ENCODE measurements around the gene VPS37D. TPM values are rescaled to one million over a fixed set of nuclear protein-coding genes. Genes with fewer than 3 reads are reported as not detected.
"Not testable (repeated sequence)": the region's sequence is repeated elsewhere in the genome, so short reads cannot be mapped to it uniquely, and the experiment has no call there.

Gene VPS37D
- total RNA-seq, 1 donor = not detected

GRCh38 chr7:73645643-73646174 is 21.9 kb upstream of the VPS37D start:
- no peak for DNase-seq (ENCODE audit: low read depth in 2 of 3, low spot score in 2 of 3)

- no peak for DNase-seq (ENCODE audit: low read depth in 2 of 3, low spot score in 2 of 3)
Observed at GRCh38 chr7:73646785-73647724, 20.6 kb upstream of the VPS37D start.

DNA sequence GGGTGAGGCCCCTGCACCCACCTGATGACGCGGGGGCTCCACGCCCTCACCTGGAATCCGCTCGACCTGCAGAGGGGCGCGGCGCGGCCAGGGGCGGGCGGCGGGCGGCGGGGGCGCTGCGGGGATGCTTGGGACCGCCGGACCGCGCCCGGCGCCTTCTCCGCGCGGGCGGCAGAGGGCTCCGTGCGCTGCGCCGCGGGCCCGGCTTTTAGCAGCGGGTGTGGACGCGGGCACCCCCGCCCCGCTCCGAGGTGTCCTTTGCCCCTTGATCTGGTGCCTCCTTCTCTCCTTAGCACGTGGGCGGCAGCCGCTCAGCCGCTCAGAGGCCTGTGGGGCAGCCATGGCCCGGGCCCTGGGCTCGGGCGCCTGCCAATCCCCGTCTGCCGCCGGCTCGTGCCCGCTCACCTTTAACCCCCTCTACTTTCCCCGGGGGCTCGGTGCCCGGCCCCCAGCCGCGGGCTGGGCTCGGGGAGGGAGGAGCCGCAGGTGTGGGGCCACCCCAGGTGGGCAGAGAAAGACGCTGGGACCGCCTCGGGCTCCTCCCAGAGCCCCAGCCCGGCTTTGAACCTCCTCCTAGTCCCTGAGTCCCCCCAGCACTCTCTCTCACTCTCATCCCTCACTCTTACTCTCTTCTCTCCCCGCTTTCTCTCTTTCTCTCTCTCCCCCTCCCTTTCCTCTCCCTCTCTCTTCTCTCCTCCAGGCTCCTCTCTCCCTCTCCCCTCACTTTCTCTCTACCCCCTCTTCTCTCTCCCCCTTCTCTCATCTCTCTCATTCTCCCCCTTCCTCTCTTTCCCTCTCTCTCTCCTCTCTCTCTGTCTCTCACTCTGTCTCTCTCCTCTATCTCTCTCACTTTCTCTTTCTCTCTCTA is 19.7 kb upstream of the VPS37D start:
- peak in 1 of 3 donors; percentile 25 for DNase-seq (ENCODE audit: low read depth in 2 of 3, low spot score in 2 of 3)

- no peak for DNase-seq (ENCODE audit: low read depth in 2 of 3, low spot score in 2 of 3)
Observed at GRCh38 chr7:73648593-73649332, 18.9 kb upstream of the VPS37D start.

DNA sequence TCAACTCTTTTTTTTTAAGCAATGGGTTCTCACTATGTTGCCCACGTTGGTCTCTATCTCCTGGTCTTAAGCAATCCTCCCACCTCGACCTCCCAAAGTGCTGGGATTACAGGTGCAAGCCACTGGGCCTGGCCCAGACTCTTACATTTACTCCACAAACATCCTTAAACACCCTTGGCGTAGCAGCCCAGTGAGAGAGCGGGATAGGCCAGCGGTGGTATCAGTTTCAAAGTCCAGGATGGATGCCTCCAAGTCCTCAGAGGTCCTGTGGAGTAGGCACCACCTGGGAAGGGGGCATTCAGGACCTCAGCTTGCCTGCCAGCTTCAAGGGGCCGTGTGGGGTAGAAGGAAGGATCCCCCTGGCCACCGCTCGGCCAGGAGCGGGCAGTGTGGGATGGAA is 18.1 kb upstream of the VPS37D start:
- DNase-seq (ENCODE audit: low read depth in 2 of 3, low spot score in 2 of 3) = no peak

DNA sequence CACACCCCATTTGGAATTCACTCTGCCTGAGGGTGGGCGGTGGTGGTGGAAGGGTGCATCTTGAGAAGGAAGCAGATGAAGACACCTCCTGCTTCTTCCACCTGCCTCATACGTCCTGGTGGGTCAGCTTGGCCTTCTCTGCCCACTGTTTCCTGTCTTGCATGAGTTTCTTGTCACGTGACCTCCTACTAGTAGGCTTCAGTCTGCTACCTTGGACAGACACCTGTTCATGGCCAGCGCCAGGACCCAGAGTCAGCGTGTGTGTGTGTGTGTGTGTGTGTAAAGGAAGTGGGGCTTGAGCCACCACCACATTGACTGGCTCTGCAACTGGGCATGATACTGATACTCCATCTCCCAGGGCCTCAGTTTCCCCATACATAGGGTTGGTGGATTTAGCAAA is 17.1 kb upstream of the VPS37D start:
- DNase-seq (ENCODE audit: low read depth in 2 of 3, low spot score in 2 of 3) = no peak

DNA sequence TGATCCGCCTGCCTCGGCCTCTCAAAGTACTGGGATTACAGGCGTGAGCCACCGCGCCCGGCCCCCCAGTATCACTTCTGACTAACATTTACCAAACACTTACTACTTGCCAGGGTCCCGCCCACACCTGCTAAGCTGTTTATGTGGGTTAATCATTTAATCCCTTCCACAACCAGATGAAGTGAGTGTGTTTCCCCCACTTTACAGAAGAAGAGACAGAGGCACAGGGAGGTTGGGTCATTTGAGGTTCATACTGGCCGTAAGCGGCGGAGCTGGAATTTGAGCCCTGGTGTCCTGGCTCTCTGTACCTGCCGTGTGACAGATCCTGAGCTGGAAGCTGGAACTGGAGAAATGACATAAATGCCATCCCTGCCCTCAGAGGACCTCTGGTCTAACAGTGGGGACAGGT is 15.1 kb upstream of the VPS37D start:
- DNase-seq (ENCODE audit: low read depth in 2 of 3, low spot score in 2 of 3) = no peak

- not testable (repeated sequence) for DNase-seq (ENCODE audit: low read depth in 2 of 3, low spot score in 2 of 3)
Observed at GRCh38 chr7:73655309-73655708, 12.3 kb upstream of the VPS37D start.

DNA sequence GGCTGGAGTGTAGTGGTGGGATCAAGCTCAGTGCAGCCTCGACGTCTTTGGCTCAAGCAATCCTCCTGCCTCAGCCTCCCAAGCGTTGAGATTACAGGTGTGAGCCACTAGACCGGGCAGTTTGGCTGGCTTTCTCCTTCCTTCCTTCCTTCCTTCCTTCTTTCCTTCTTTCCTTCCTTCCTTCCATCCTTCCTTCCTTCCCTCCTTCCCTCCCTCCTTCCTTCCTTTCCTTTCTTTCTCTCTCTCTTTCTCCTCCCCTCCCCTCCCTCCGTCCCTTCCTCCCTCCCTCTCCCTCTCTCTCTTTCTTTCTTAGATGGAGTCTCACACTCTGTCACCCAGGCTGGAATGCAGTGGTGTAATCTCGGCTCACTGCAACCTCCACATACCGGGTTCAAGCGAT is 7.6 kb upstream of the VPS37D start:
- no peak for DNase-seq (ENCODE audit: low read depth in 2 of 3, low spot score in 2 of 3)

GRCh38 chr7:73660594-73660993 is 7.0 kb upstream of the VPS37D start:
- not testable (repeated sequence) for DNase-seq (ENCODE audit: low read depth in 2 of 3, low spot score in 2 of 3)

DNA sequence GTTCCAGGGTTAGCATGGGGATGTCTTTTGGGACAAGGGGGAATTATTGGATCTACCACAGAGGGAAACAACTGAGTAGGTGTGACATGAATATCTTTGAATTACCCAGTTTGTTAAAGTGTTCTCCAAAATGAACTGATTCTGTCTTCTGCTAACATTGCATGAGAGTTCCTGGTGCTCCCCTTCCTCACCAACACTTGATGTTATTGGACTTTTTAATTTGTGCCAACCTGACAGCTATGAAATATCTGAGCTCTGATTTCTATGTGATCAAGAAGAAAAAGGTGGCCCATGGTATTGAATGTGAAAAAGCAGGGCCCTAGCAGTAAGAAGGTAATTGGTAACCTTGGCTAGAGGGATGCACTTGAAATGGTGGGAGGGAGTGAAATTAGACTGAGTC is 4.6 kb upstream of the VPS37D start:
- no peak for DNase-seq (ENCODE audit: low read depth in 2 of 3, low spot score in 2 of 3)

- no peak for DNase-seq (ENCODE audit: low read depth in 2 of 3, low spot score in 2 of 3)
Observed at GRCh38 chr7:73668103-73668885, 663 bp downstream of the VPS37D start.

GRCh38 chr7:73668886-73669230 is 1.2 kb downstream of the VPS37D start:
- no peak for DNase-seq (ENCODE audit: low read depth in 2 of 3, low spot score in 2 of 3)

DNA sequence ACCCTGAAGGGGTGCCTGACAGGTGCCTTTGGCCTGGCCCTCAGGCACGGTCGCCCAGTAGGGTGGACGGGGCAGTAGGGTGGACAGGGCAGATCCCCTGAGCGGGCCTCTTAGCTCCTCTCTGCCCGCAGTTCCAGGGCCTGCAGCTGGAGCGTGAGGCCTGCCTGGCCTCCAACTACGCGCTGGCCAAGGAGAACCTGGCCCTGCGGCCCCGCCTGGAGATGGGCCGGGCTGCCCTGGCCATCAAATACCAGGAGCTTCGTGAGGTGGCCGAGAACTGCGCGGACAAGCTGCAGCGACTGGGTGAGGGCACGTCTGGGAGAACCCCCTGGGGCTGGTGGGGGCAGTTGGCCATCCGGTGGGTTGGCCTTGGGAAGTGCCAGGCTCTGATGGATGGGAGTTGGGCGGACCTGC is 1.7 kb downstream of the VPS37D start:
- no peak for DNase-seq (ENCODE audit: low read depth in 2 of 3, low spot score in 2 of 3)

DNA sequence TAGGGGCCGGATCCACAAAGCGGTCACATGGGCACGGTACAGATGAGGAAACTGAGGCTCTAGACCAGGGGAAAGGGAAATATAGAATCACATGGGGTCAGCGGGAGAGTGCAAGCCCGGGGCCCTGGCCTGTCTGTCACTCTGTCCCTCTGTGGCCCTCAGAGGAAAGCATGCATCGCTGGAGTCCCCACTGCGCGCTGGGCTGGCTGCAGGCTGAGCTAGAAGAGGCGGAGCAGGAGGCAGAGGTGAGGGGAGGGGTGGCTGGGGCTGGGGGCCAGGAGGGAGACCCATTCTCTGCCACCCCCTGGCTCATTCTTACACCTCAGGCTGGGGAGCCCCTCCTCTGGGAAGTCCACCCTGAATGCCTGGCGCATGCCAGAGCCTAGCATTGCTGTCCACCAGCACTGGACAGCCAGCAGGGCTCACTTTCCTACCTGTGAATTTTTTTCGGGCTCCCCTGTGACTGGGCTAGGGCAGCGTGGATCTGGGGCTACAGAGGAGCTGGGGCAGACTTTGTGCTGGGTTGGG is 2.3 kb downstream of the VPS37D start:
- no peak for DNase-seq (ENCODE audit: low read depth in 2 of 3, low spot score in 2 of 3)

DNA sequence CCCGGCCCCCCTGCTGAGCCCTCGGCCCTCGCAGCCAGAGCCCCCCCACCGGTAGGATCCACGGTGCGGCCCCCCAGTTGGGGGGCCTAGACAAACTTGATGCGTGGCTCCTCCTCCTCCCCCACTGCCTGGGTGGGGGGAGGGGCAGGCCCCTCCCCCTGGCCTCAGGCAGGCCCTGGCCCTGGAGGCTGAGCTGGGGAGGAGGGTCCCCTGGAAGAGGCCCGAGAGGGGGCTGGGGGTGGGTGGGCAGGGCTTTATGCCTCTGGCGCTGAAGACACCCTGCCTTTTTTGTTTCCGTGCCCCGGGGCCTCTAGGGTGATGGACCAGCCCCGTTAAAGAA is 3.7 kb downstream of the VPS37D start:
- DNase-seq (ENCODE audit: low read depth in 2 of 3, low spot score in 2 of 3) = no peak

DNA sequence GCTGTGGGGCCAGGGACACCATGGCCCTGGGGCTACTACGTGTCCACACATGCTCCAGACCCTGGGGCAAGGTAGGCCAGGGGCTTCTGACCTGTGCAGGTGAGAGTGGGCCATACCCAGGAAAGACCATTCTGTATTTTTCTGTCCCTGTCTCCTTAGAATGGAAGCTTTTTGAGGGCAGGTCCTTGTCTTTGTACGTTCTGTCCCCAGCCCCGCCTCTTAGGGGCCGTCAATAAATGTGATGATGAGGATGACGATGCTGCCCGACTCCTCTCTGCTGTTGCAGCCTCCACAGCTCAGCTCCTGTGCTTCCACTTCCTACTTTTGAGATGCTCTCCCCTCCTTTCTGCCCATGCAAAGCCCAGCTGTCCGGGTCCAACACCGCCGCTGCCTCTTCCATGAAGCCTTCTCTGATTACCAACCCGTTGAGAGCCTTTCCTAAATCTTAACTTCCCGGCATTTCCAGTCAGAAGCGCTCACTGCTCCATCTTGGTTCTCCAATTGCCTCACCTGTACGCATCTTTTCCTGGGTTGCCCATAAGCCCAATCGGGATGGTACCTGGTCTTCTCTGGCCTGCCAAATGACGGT is 4.3 kb downstream of the VPS37D start:
- no peak for DNase-seq (ENCODE audit: low read depth in 2 of 3, low spot score in 2 of 3)

DNA sequence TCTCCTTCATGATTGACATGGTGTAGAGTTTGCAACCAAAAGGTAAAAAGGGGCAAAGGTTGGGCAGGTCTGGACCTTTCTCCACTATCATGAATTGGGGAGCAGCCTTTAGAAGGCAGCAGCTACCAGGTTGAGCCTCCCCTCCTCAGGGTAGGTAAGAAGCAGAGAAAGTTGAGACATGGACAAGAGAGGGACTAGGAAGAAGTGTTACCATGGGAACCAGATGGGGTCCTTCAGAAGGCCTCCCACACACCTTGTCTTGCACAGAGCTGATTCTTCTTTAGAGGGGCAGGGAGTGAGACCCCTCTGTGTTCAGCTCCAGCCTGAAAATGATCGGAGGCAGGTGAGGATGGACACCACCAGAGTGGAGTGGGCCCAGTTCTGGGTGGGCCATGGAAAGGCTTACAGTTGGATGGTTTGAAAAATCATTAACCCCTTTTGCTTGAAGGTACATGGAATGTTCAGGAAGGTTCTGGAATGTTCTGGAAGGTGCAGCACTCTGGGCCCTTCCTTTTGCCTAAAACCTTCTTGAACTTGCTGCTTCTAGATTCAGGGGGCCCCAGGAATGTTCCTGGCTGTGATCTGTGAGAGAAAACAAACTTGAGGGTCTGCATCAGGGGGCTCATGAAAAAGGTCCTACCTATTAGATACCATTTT is 7.0 kb downstream of the VPS37D start:
- no peak for DNase-seq (ENCODE audit: low read depth in 2 of 3, low spot score in 2 of 3)

- not testable (repeated sequence) for DNase-seq (ENCODE audit: low read depth in 2 of 3, low spot score in 2 of 3)
Observed at GRCh38 chr7:73676062-73676461, 8.4 kb downstream of the VPS37D start.
